ENCODE data around the gene FZD2.

The FZD2 gene

GRCh38 chr17:44601973-44602372 is 44.7 kb downstream of the FZD2 start:
- Histone ChIP-seq H3K9me3 (no peaks in the 10 kb centered on the region), H3K4me1 (no peaks in the 10 kb centered on the region), H3K36me3 (no peaks in the 10 kb centered on the region), H3K27me3 (no peaks in the 10 kb centered on the region), H3K4me3 (ENCODE audit: low read depth, low read length) (no peak overlapping the region)
- TF ChIP-seq CTCF (IDR thresholded peaks at IDR 0.05; ENCODE audit: low read depth, low read length): no peak
- no peak for DNase-seq

- no peak for DNase-seq
- H3K27me3 ChIP-seq: no peaks in the 10 kb centered on the region
- H3K4me1 ChIP-seq: no peaks in the 10 kb centered on the region
- TF ChIP-seq CTCF (IDR thresholded peaks at IDR 0.05; ENCODE audit: low read depth, low read length): no peak
- H3K9me3 ChIP-seq: no peaks in the 10 kb centered on the region
- H3K36me3 ChIP-seq: no peaks in the 10 kb centered on the region
- H3K4me3 ChIP-seq (ENCODE audit: low read depth, low read length): no peak overlapping the region
Measured at GRCh38 chr17:44602390-44602789, 45.1 kb downstream of the FZD2 start.

GRCh38 chr17:44602970-44603369 is 45.7 kb downstream of the FZD2 start:
- no peak for TF ChIP-seq CTCF (IDR thresholded peaks at IDR 0.05; ENCODE audit: low read depth, low read length)
- no peaks in the 10 kb centered on the region for H3K36me3 ChIP-seq
- H3K4me3 ChIP-seq (ENCODE audit: low read depth, low read length): no peak overlapping the region
- H3K9me3 ChIP-seq: no peaks in the 10 kb centered on the region
- DNase-seq: no peak
- H3K4me1 ChIP-seq: no peaks in the 10 kb centered on the region
- no peaks in the 10 kb centered on the region for H3K27me3 ChIP-seq

- Histone ChIP-seq H3K36me3 (no peaks in the 10 kb centered on the region), H3K27me3 (no peaks in the 10 kb centered on the region), H3K9me3 (no peaks in the 10 kb centered on the region), H3K4me1 (no peaks in the 10 kb centered on the region; the same call in 1 of the 2 replicates), H3K4me3 (ENCODE audit: low read depth, low read length) (no peak overlapping the region)
- no peak for TF ChIP-seq CTCF (IDR thresholded peaks at IDR 0.05; ENCODE audit: low read depth, low read length)
- DNase-seq: no peak
Measured at GRCh38 chr17:44604116-44604761, 47.0 kb downstream of the FZD2 start.

GRCh38 chr17:44604768-44605485 is 47.6 kb downstream of the FZD2 start:
- no peak overlapping the region for H3K4me3 ChIP-seq (ENCODE audit: low read depth, low read length)
- H3K27me3 ChIP-seq: no peaks in the 10 kb centered on the region
- no peak for TF ChIP-seq CTCF (IDR thresholded peaks at IDR 0.05; ENCODE audit: low read depth, low read length)
- H3K4me1 ChIP-seq: no peaks in the 10 kb centered on the region; the same call in 1 of the 2 replicates
- H3K36me3 ChIP-seq: no peaks in the 10 kb centered on the region
- H3K9me3 ChIP-seq: no peaks in the 10 kb centered on the region
- DNase-seq: no peak

GRCh38 chr17:44606658-44607057 is 49.4 kb downstream of the FZD2 start:
- no peak for TF ChIP-seq CTCF (IDR thresholded peaks at IDR 0.05; ENCODE audit: low read depth, low read length)
- no peaks in the 10 kb centered on the region for H3K9me3 ChIP-seq
- H3K4me3 ChIP-seq (ENCODE audit: low read depth, low read length): no peak overlapping the region
- H3K27me3 ChIP-seq: no peaks in the 10 kb centered on the region
- no peak for DNase-seq
- no peaks in the 10 kb centered on the region; the same call in 1 of the 2 replicates for H3K4me1 ChIP-seq
- no peaks in the 10 kb centered on the region for H3K36me3 ChIP-seq
